DOHH2 (cell line): ENCODE results near the gene TESK1.

Source experiments
- CTCF ChIP-seq: fragments of 200-600 bp; sonication (generic); IDR thresholded peaks from one replicate; pipeline ENCODE4 v1.5.1; 2014; ENCODE audit warnings: antibody characterized with exemption, mild to moderate bottlenecking, low read depth, low read length; ENCODE audit not compliant: poor library complexity, severe bottlenecking
- EZH2phosphoT487 ChIP-seq: fragments of 200-600 bp; sonication (generic); IDR thresholded peaks from 2 replicates; pipeline ENCODE4 v1.6.1; 2017; ENCODE audit warnings: borderline replicate concordance, mild to moderate bottlenecking, antibody characterized with exemption, low read length, moderate library complexity, mixed read lengths

- TF ChIP-seq CTCF = no peak
- no peak for TF ChIP-seq EZH2phosphoT487
Observed at GRCh38 chr9:35598866-35599590, 6.0 kb upstream of the TESK1 start.
